Common myeloid progenitor, CD34-positive (primary cell): ENCODE measurements around the gene CRB3.

ENCODE experiments used
- CTCF ChIA-PET: fragments of 350-600 bp; sonication (Branson Sonifier 250); formaldehyde crosslinking; loops from one replicate; lab custom pipeline; 2021; ENCODE audit warnings: antibody characterized with exemption; lab: Charles Lee
- POLR2A ChIA-PET: fragments of 350-600 bp; sonication (Branson Sonifier 250); formaldehyde crosslinking; loops from one replicate; lab custom pipeline; 2021; ENCODE audit warnings: antibody characterized with exemption; lab: Charles Lee
- DNase-seq, 3 donors: peaks; one replicate each; pipeline versions ENCODE4 v3.0.0 to v3.0.0-alpha.2; 2013
- H3K27ac ChIP-seq, 2 experiments: 1 replicate in 1 of 2; 2 replicates in 1 of 2; pipeline ENCODE4 v1.7.0; 2013; ENCODE audit warnings: inconsistent platforms in 2 of 2, low read length in 2 of 2, mild to moderate bottlenecking in 2 of 2, low read depth in 1 of 2, moderate library complexity in 1 of 2; ENCODE audit not compliant: severe bottlenecking in 2 of 2, insufficient read depth in 1 of 2, poor library complexity in 1 of 2
- H3K27me3 ChIP-seq, 5 experiments: replicated peaks in 2 of 5; 1 replicate in 3 of 5; 2 replicates in 2 of 5; pipeline versions ENCODE4 v1.6.1 to v1.7.0; 2013; ENCODE audit warnings: low read length in 4 of 5, mild to moderate bottlenecking in 2 of 5, moderate library complexity in 2 of 5, inconsistent platforms in 1 of 5; ENCODE audit not compliant: insufficient read depth in 5 of 5, control insufficient read depth in 4 of 5
- H3K36me3 ChIP-seq, 4 experiments: 1 replicate in 2 of 4; 2 replicates in 2 of 4; pipeline versions ENCODE4 v1.6.1 to v1.7.0; 2013; ENCODE audit warnings: low read length in 3 of 4, control low read depth in 1 of 4, mild to moderate bottlenecking in 1 of 4; ENCODE audit not compliant: control insufficient read depth in 4 of 4, insufficient read depth in 4 of 4
- H3K4me1 ChIP-seq, 4 experiments: 1 replicate in 3 of 4; 2 replicates in 1 of 4; pipeline versions ENCODE4 v1.6.1 to v1.7.1; 2013; ENCODE audit warnings: low read length in 3 of 4, mild to moderate bottlenecking in 3 of 4, control low read depth in 1 of 4, inconsistent platforms in 1 of 4, moderate library complexity in 1 of 4; ENCODE audit not compliant: control insufficient read depth in 4 of 4, insufficient read depth in 4 of 4; ENCODE audit errors: control extremely low read depth in 1 of 4
- H3K4me3 ChIP-seq, 7 experiments: 1 replicate in 4 of 7; 2 replicates in 3 of 7; pipeline versions ENCODE4 v1.5.1 to v1.7.0; 2013; ENCODE audit warnings: mild to moderate bottlenecking in 7 of 7, low read length in 6 of 7, moderate library complexity in 6 of 7, inconsistent platforms in 2 of 7, low read depth in 2 of 7, control low read depth in 1 of 7; ENCODE audit not compliant: insufficient read depth in 4 of 7, control insufficient read depth in 1 of 7; ENCODE audit errors: extremely low read depth in 1 of 7
- H3K9me3 ChIP-seq, 5 experiments: 1 replicate in 4 of 5; 2 replicates in 1 of 5; pipeline versions ENCODE4 v1.6.1 to v1.7.1; 2013; ENCODE audit warnings: low read length in 4 of 5, mild to moderate bottlenecking in 2 of 5, inconsistent platforms in 1 of 5, low read depth in 1 of 5, moderate library complexity in 1 of 5; ENCODE audit not compliant: control insufficient read depth in 4 of 5, insufficient read depth in 2 of 5; ENCODE audit errors: control extremely low read depth in 1 of 5
- WGBS: methylation state at CpG from one replicate; pipeline ENCODE4 v1.1.5; 2013; ENCODE audit not compliant: insufficient coverage; 5-methylcytosine and 5-hydroxymethylcytosine counted together

Gene CRB3

DNA sequence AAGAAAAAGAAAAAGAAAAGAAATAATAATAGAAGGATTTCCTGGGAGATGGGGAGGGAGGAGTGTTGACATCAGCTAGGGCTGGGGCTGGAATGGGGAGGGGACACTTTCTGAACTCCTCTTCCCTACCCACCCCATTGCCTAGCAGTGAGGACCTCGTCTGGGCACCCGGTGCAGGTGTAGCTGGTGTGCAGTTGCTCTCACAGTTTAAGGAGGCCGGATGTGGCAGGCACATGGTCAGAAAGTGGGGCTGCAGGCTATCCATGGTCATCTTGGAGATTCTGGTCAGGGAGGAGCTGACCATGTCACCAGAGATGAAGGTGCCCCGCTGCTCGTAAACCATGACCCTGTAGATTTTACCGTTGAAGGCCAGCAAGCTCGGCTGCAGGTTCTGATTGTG, 46.5 kb downstream of the CRB3 start:
- no peak for DNase-seq
- ChIA-PET POLR2A (no interaction called here), CTCF (interaction anchor here (1.1 kb wide), 1 partner anchor 122 kb away, joined by 3 read pairs; no protein-coding TSS in a partner anchor)
- no peaks in the 10 kb centered on the region for H3K36me3 ChIP-seq
- no peak overlapping the region for H3K27ac ChIP-seq
- no peak overlapping the region for H3K4me3 ChIP-seq
- WGBS: 98% methylated on average over 4 of the region's 7 CpGs
- no peaks in the 10 kb centered on the region for H3K27me3 ChIP-seq
- H3K4me1 ChIP-seq: no peaks in the 10 kb centered on the region
- H3K9me3 ChIP-seq: no peaks in the 10 kb centered on the region

DNA sequence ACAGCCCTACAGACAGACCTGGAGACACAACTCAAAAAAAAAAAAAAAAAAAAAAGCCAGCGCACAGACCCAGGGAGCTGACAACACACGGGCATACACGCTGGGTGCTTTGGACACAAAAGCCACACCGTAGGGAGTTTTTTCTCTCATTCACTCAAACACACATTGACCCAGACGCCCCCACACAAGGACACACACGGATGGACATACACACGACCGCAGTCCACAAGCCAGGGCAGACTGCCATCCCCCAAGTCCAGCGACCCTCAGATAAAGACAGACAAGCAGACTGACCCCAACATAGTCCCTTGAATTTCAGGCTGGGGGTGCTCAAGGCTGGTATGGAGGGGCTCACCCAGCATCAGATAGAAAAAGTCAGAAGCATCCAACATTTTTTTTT, 50.0 kb downstream of the CRB3 start:
- no peaks in the 10 kb centered on the region for H3K9me3 ChIP-seq
- no peaks in the 10 kb centered on the region for H3K27me3 ChIP-seq
- WGBS: 60% methylated on average over 1 of the region's 9 CpGs
- no peaks in the 10 kb centered on the region for H3K36me3 ChIP-seq
- H3K4me1 ChIP-seq: peaks cover 7 to 27% (median 24%) of the 10 kb centered on the region in 4 experiments
- DNase-seq: no peak
- CTCF ChIA-PET: interaction anchor here (0.6 kb wide), 1 partner anchor 111 kb away, joined by 3 read pairs; no protein-coding TSS in a partner anchor
- no peak overlapping the region for H3K4me3 ChIP-seq
- POLR2A ChIA-PET: interaction anchor here (0.6 kb wide), 1 partner anchor 89 kb away, joined by 5 read pairs; no protein-coding TSS in a partner anchor
- no peak overlapping the region for H3K27ac ChIP-seq

GRCh38 chr19:6514926-6515544, 51.0 kb downstream of the CRB3 start:
- H3K27ac ChIP-seq: no peak overlapping the region
- no peaks in the 10 kb centered on the region for H3K27me3 ChIP-seq
- CTCF ChIA-PET: no interaction called here
- H3K4me1 ChIP-seq: peaks cover 7 to 27% (median 24%) of the 10 kb centered on the region in 4 experiments
- POLR2A ChIA-PET: no interaction called here
- no peaks in the 10 kb centered on the region for H3K9me3 ChIP-seq
- no peak for DNase-seq
- 96% methylated on average over 12 of the region's 15 CpGs for WGBS
- no peaks in the 10 kb centered on the region for H3K36me3 ChIP-seq
- H3K4me3 ChIP-seq: no peak overlapping the region

DNA sequence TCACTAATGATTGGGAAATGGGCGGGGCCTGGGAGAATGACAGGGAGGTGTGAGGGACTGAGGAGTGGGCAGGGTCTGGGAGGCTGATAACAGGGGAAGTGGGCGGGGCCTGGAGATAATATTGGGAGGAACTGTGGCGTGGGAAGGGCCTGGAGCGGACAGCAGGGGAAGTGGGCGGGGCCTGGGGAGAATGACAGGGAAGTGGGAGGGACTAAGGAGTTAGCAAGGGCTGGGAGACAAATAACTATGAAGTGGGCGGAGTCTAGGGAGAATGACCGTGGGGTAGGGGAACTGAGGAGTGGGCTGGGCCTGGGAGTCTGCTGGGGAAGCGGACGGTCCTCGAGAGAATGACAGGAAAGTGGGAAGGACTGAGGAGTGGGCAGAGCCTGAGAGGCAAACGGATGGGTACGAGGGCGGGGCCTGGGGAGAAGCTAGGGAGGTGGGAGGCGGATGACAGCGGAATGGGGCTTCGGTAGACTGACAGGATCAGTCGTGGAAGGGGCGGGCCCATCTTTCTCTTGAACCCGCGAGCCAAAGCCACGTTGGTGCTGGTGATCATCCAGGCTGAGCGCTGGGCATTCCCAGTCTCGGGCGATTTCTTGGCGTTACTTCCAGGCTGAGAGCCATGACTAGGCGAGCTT, 52.1 kb downstream of the CRB3 start:
- WGBS: 2% methylated on average over 23 of the region's 26 CpGs
- H3K4me1 ChIP-seq: peaks cover 7 to 27% (median 24%) of the 10 kb centered on the region in 4 experiments
- no peaks in the 10 kb centered on the region for H3K27me3 ChIP-seq
- ChIA-PET POLR2A (interaction anchor here (1.2 kb wide), 1 partner anchor 256 kb away, joined by 5 read pairs; the partner anchor contains the start of gene VAV1), CTCF (interaction anchor here (0.6 to 2.5 kb wide), 15 partner anchors 9 to 352 kb away, joined by 3 to 16 read pairs (median 3); no protein-coding TSS in a partner anchor)
- DNase-seq: peak; percentile 85 to 89 (median 86)
- H3K9me3 ChIP-seq: no peaks in the 10 kb centered on the region
- peak overlapping the region in 1 of 2 experiments; percentile 58 for H3K27ac ChIP-seq
- H3K4me3 ChIP-seq: peak overlapping the region; percentile 58 to 94 (median 79)
- H3K36me3 ChIP-seq: no peaks in the 10 kb centered on the region
